MCF 10A (cell line): ENCODE results near the gene SSBP2. TPM values are rescaled to one million over a fixed set of nuclear protein-coding genes. Genes with fewer than 3 reads are reported as not detected.
"Not testable (repeated sequence)": the region's sequence is repeated elsewhere in the genome, so short reads cannot be mapped to it uniquely, and the experiment has no call there.

Experiments used
- BruUV-seq: library from RNA; stranded (reverse); fragments of 400-500 nt; replicated peaks from 2 replicates; lab custom pipeline; 2021; lab: Mats Ljungman, UMichigan
- CTCF ChIA-PET: fragments of 300-600 bp; sonication (Branson Sonifier 250); formaldehyde crosslinking; extraction: SDS; loops from one replicate; lab custom pipeline; 2021; ENCODE audit warnings: antibody characterized with exemption, inconsistent platforms; lab: Yijun Ruan, JAX
- POLR2A ChIA-PET: fragments of 300-600, 350-650 bp; sonication (Branson Sonifier 250); formaldehyde crosslinking; extraction: SDS; loops from one replicate; lab custom pipeline; 2020; ENCODE audit warnings: antibody characterized with exemption, inconsistent platforms; lab: Yijun Ruan, JAX
- DNase-seq: peaks from one replicate; pipeline ENCODE4 v3.0.0-alpha.2; 2018; ENCODE audit not compliant: unreplicated experiment
- H3K27ac Mint-ChIP-seq: one replicate; pipeline ENCODE4 v1.8.0; 2022; ENCODE audit warnings: mild to moderate bottlenecking, low read depth, mixed read lengths; ENCODE audit not compliant: unreplicated experiment
- H3K27me3 Mint-ChIP-seq: one replicate; pipeline ENCODE4 v1.8.0; 2022; ENCODE audit warnings: mixed read lengths; ENCODE audit not compliant: insufficient read depth, unreplicated experiment
- H3K36me3 Mint-ChIP-seq: one replicate; pipeline ENCODE4 v1.8.0; 2022; ENCODE audit warnings: mild to moderate bottlenecking, moderate library complexity, mixed read lengths; ENCODE audit not compliant: insufficient read depth, unreplicated experiment
- H3K4me1 Mint-ChIP-seq: one replicate; pipeline ENCODE4 v1.8.0; 2022; ENCODE audit warnings: mixed read lengths; ENCODE audit not compliant: insufficient read depth, unreplicated experiment
- H3K4me3 Mint-ChIP-seq: one replicate; pipeline ENCODE4 v1.8.0; 2022; ENCODE audit warnings: mild to moderate bottlenecking, moderate library complexity, mixed read lengths; ENCODE audit not compliant: unreplicated experiment
- H3K9me3 Mint-ChIP-seq: one replicate; pipeline ENCODE4 v1.8.0; 2022; ENCODE audit warnings: mixed read lengths; ENCODE audit not compliant: unreplicated experiment
- CTCF ChIP-seq: fragments of 200-600 bp; IDR thresholded peaks from one replicate; pipeline ENCODE4 v1.8.0; 2022; ENCODE audit warnings: antibody characterized with exemption, mild to moderate bottlenecking; ENCODE audit not compliant: unreplicated experiment
- intact Hi-C: fragments of 100-400 bp; cut with micrococcal nuclease; formaldehyde crosslinking; loops from 2 replicates; pipeline ENCODE4 v1.14.1; 2022
- total RNA-seq: library from RNA; stranded (reverse); gene quantifications from 2 replicates; pipeline ENCODE4 v1.2.3, GENCODE V29; 2022

SSBP2 gene
- total RNA-seq, 1 experiment from 2014 or later, result 52.7 TPM

- intact Hi-C loops, result no loop called here
- Mint-ChIP-seq H3K27ac (no peak overlapping the region), H3K36me3 (peaks cover 21% of the 10 kb centered on the region), H3K4me1 (no peaks in the 10 kb centered on the region), H3K4me3 (no peak overlapping the region), H3K9me3 (no peaks in the 10 kb centered on the region), H3K27me3 (no peaks in the 10 kb centered on the region)
- ChIA-PET POLR2A (interaction anchor here (0.7 kb wide), 1 partner anchor 84 kb away, joined by 3 read pairs; no protein-coding TSS in a partner anchor), CTCF (interaction anchor here (0.6 kb wide), 2 partner anchors 16 to 816 kb away, joined by 3 to 4 read pairs; no protein-coding TSS in a partner anchor)
- TF ChIP-seq CTCF, result no peak
- no TSS peak for BruUV-seq
- no peak for DNase-seq
These were observed 341.5 kb downstream of the SSBP2 start for GRCh38 chr5:81409361-81409760.

GRCh38 chr5:81408496-81408895 lies 342.4 kb downstream of the SSBP2 start:
- no peak for DNase-seq
- no peak for TF ChIP-seq CTCF
- Mint-ChIP-seq H3K9me3 (no peaks in the 10 kb centered on the region), H3K36me3 (peaks cover 14% of the 10 kb centered on the region), H3K27ac (no peak overlapping the region), H3K27me3 (no peaks in the 10 kb centered on the region), H3K4me3 (no peak overlapping the region), H3K4me1 (no peaks in the 10 kb centered on the region)
- ChIA-PET CTCF (no interaction called here), POLR2A (interaction anchor here (1.8 kb wide), 1 partner anchor 16 kb away, joined by 3 read pairs; no protein-coding TSS in a partner anchor)
- no TSS peak for BruUV-seq
- intact Hi-C loops, result no loop called here

GRCh38 chr5:81407811-81408210 lies 343.1 kb downstream of the SSBP2 start:
- intact Hi-C loops, DNase-seq, BruUV-seq, H3K27ac Mint-ChIP-seq, H3K27me3 Mint-ChIP-seq, H3K9me3 Mint-ChIP-seq, H3K4me1 Mint-ChIP-seq, CTCF ChIA-PET, H3K4me3 Mint-ChIP-seq: not testable (repeated sequence)
- POLR2A ChIA-PET, result interaction anchor here (1.8 kb wide), 1 partner anchor 17 kb away, joined by 3 read pairs; no protein-coding TSS in a partner anchor
- peaks cover 12% of the 10 kb centered on the region for H3K36me3 Mint-ChIP-seq

GRCh38 chr5:81405126-81405891 lies 345.6 kb downstream of the SSBP2 start:
- intact Hi-C loops, result no loop called here
- no peak overlapping the region for H3K27ac Mint-ChIP-seq
- H3K27me3 Mint-ChIP-seq, result no peaks in the 10 kb centered on the region
- POLR2A ChIA-PET, result interaction anchor here (0.7 to 1.1 kb wide), 2 partner anchors 14 to 27 kb away, joined by 3 read pairs; no protein-coding TSS in a partner anchor
- BruUV-seq, result no TSS peak
- H3K4me1 Mint-ChIP-seq, result no peaks in the 10 kb centered on the region
- DNase-seq, result no peak
- no peak for TF ChIP-seq CTCF
- no peaks in the 10 kb centered on the region for H3K9me3 Mint-ChIP-seq
- H3K36me3 Mint-ChIP-seq, result peaks cover 8% of the 10 kb centered on the region
- CTCF ChIA-PET, result interaction anchor here (0.5 to 1.0 kb wide), 4 partner anchors 9 to 760 kb away, joined by 3 to 4 read pairs (median 3); no protein-coding TSS in a partner anchor
- no peak overlapping the region for H3K4me3 Mint-ChIP-seq
